ENCODE measurements around the gene NIPA2. TPM values are rescaled to one million over a fixed set of nuclear protein-coding genes. Genes with fewer than 3 reads are reported as not detected.

NIPA2 gene
- total RNA-seq, 2 donors from 2014 or later = 39.9 to 90.7 TPM

- ATAC-seq (replicated peaks) = no peak
- H3K36me3 Mint-ChIP-seq (ENCODE audit: low read depth) = peaks cover 60% of the 10 kb centered on the region
- H3K4me3 Mint-ChIP-seq = no peak overlapping the region
- H3K4me1 Mint-ChIP-seq = no peaks in the 10 kb centered on the region
- no peaks in the 10 kb centered on the region for H3K27me3 Mint-ChIP-seq
- no peak overlapping the region for H3K27ac Mint-ChIP-seq
- no peaks in the 10 kb centered on the region for H3K9me3 Mint-ChIP-seq
Observed at GRCh38 chr15:22877607-22878006, 39.1 kb downstream of the NIPA2 start.

- Mint-ChIP-seq H3K36me3 (ENCODE audit: low read depth) (peaks cover 55% of the 10 kb centered on the region), H3K27ac (no peak overlapping the region)
- ATAC-seq (replicated peaks) = no peak
Observed at GRCh38 chr15:22878103-22878502, 39.6 kb downstream of the NIPA2 start.

DNA sequence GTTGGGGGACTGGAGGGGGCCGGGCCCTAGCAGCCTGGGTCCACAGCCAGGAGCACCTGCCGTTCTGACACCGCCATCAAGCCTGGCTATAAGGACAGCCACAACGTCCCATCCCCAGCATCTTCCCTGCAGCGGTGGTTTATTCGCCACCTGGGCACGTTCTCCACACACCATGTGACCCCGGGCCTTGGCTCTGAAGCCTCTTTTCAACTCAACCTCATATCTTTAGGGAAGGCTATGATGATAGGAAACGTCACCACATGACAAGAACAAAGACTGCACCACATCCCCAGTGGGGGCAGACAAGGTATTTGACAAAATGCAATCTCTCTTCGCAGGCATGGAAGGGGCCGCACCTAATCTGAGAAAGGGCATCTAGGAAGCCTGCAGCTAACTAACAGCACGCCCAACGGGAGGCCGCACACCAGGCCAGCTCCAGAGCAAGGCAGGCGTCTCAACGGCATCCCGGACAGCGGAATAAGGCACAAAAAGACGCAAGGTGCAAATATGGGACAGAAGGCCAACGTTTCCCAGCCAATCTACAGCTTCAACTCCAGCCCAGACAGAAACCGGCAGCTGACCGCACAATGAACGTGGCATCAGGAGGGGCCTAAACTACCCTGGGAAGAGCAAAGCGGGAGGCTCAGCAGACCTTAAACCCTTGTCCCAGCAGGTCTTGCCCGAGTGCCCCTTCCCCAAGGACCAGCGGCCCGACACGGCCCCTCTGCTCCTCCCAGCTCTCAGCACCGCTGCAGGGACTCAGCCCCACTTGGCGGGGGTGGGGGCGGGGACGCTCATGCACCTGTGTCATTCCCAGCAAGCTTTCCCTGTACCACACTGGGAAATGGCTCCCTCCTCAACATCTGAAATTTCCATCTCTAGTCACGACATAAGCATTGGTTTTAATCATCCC, 41.9 kb downstream of the NIPA2 start:
- Mint-ChIP-seq H3K4me1 (peaks cover 4% of the 10 kb centered on the region), H3K36me3 (ENCODE audit: low read depth) (peaks cover 46% of the 10 kb centered on the region), H3K27me3 (no peaks in the 10 kb centered on the region), H3K9me3 (no peaks in the 10 kb centered on the region), H3K27ac (no peak overlapping the region), H3K4me3 (no peak overlapping the region)
- ATAC-seq (replicated peaks) = no peak

More at GRCh38 chr15:22878103-22878502, 39.6 kb downstream of the NIPA2 start:
- H3K9me3 Mint-ChIP-seq = no peaks in the 10 kb centered on the region
- no peak overlapping the region for H3K4me3 Mint-ChIP-seq
- H3K4me1 Mint-ChIP-seq = no peaks in the 10 kb centered on the region
- no peaks in the 10 kb centered on the region for H3K27me3 Mint-ChIP-seq

GRCh38 chr15:22880981-22881738, 42.7 kb downstream of the NIPA2 start:
- Mint-ChIP-seq H3K4me3 (no peak overlapping the region), H3K4me1 (peaks cover 5% of the 10 kb centered on the region), H3K36me3 (ENCODE audit: low read depth) (peaks cover 42% of the 10 kb centered on the region), H3K9me3 (no peaks in the 10 kb centered on the region), H3K27ac (no peak overlapping the region), H3K27me3 (no peaks in the 10 kb centered on the region)
- ATAC-seq (replicated peaks) = no peak

- H3K27me3 Mint-ChIP-seq = no peaks in the 10 kb centered on the region
- no peak for ATAC-seq (replicated peaks)
- no peak overlapping the region for H3K27ac Mint-ChIP-seq
- H3K4me1 Mint-ChIP-seq = peaks cover 5% of the 10 kb centered on the region
- H3K36me3 Mint-ChIP-seq (ENCODE audit: low read depth) = peaks cover 36% of the 10 kb centered on the region
- H3K4me3 Mint-ChIP-seq = no peak overlapping the region
- no peaks in the 10 kb centered on the region for H3K9me3 Mint-ChIP-seq
Observed at GRCh38 chr15:22881739-22882440, 43.4 kb downstream of the NIPA2 start.

DNA sequence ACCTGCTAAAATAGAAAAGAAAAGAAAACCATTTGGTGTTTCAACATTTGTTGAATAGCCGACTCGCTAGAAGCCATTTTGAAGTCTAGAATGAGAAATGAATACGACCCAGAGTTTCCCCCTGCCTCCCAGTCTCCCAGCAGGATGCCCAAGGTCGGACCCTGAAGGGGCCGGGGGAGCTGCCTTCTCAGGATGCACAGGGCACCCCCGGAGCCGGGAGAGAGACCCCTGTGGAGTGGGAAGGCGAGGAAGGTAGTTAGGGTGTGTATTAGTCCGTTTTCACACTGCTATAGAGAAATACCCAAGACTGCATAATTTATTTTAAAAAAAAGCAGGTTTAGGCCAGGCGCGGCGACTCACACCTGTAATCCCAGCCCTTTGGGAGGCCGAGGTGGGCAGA, 44.7 kb downstream of the NIPA2 start:
- Mint-ChIP-seq H3K4me3 (no peak overlapping the region), H3K27me3 (no peaks in the 10 kb centered on the region), H3K27ac (no peak overlapping the region), H3K9me3 (no peaks in the 10 kb centered on the region), H3K36me3 (ENCODE audit: low read depth) (peaks cover 33% of the 10 kb centered on the region), H3K4me1 (peaks cover 5% of the 10 kb centered on the region)
- no peak for ATAC-seq (replicated peaks)

GRCh38 chr15:22884344-22884743, 45.9 kb downstream of the NIPA2 start:
- no peak overlapping the region for H3K4me3 Mint-ChIP-seq
- no peaks in the 10 kb centered on the region for H3K9me3 Mint-ChIP-seq
- H3K27me3 Mint-ChIP-seq = no peaks in the 10 kb centered on the region
- ATAC-seq (replicated peaks) = no peak
- H3K4me1 Mint-ChIP-seq = peaks cover 5% of the 10 kb centered on the region
- H3K27ac Mint-ChIP-seq = no peak overlapping the region
- peaks cover 24% of the 10 kb centered on the region for H3K36me3 Mint-ChIP-seq (ENCODE audit: low read depth)

- H3K4me1 Mint-ChIP-seq = peaks cover 5% of the 10 kb centered on the region
- H3K27ac Mint-ChIP-seq = peak overlapping the region; percentile 31
- H3K36me3 Mint-ChIP-seq (ENCODE audit: low read depth) = peaks cover 24% of the 10 kb centered on the region
- no peaks in the 10 kb centered on the region for H3K27me3 Mint-ChIP-seq
- H3K9me3 Mint-ChIP-seq = no peaks in the 10 kb centered on the region
- no peak overlapping the region for H3K4me3 Mint-ChIP-seq
- no peak for ATAC-seq (replicated peaks)
Observed at GRCh38 chr15:22885120-22885519, 46.7 kb downstream of the NIPA2 start.

- Mint-ChIP-seq H3K36me3 (ENCODE audit: low read depth) (peaks cover 22% of the 10 kb centered on the region), H3K27ac (no peak overlapping the region), H3K4me3 (no peak overlapping the region), H3K9me3 (no peaks in the 10 kb centered on the region), H3K4me1 (peaks cover 5% of the 10 kb centered on the region), H3K27me3 (no peaks in the 10 kb centered on the region)
- ATAC-seq (replicated peaks) = no peak
Observed at GRCh38 chr15:22887157-22887951, 48.9 kb downstream of the NIPA2 start.

- Mint-ChIP-seq H3K27ac (no peak overlapping the region), H3K27me3 (no peaks in the 10 kb centered on the region), H3K4me3 (no peak overlapping the region), H3K9me3 (no peaks in the 10 kb centered on the region), H3K36me3 (ENCODE audit: low read depth) (peaks cover 31% of the 10 kb centered on the region), H3K4me1 (peaks cover 5% of the 10 kb centered on the region)
- ATAC-seq (replicated peaks) = peak; percentile 34
Observed at GRCh38 chr15:22888120-22888859, 49.8 kb downstream of the NIPA2 start.

DNA sequence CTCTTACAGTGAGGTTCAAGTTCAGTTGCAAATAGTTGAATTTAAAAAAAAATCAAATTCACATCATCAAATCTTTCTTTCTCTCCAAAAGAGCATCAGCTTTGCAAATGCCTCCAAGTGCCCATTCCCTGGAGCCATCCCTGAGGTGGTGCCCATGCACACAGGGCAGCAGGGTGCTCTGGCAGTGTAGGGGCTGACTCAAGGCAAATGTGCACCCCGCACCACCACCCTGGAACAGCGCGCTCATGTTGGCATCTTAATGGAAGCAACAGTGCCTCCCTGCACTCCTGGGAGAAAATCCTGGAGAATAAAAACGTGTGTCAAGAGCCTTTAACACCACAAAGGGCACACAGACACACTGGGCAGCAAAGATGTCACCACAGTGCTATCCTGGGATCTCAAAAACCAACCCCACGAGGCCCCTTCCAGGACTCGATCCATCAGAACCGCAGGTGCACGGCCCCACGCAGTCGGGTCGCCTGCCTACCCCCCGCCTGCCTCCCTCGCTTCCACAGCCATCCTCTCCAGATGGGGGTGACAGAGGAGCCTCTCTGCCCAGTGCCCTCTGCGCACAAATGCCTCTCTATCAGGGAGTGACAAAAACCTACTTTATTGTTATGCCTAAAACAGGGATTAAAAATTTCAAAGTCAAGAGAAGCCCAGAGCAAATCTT, 50.8 kb downstream of the NIPA2 start:
- no peak overlapping the region for H3K4me3 Mint-ChIP-seq

GRCh38 chr15:22890296-22890695, 51.8 kb downstream of the NIPA2 start:
- Mint-ChIP-seq H3K9me3 (no peaks in the 10 kb centered on the region), H3K4me3 (no peak overlapping the region), H3K27me3 (no peaks in the 10 kb centered on the region), H3K36me3 (ENCODE audit: low read depth) (peaks cover 33% of the 10 kb centered on the region), H3K4me1 (peaks cover 1% of the 10 kb centered on the region), H3K27ac (no peak overlapping the region)
- ATAC-seq (replicated peaks) = no peak

More for the DNA sequence above, 50.8 kb downstream of the NIPA2 start:
- ATAC-seq (replicated peaks) = no peak
- Mint-ChIP-seq H3K36me3 (ENCODE audit: low read depth) (peaks cover 33% of the 10 kb centered on the region), H3K4me1 (peaks cover 5% of the 10 kb centered on the region), H3K27ac (no peak overlapping the region), H3K9me3 (no peaks in the 10 kb centered on the region), H3K27me3 (no peaks in the 10 kb centered on the region)
